Fibroblast of lung (primary cell): ENCODE measurements around the gene ZNF716. TPM values are rescaled to one million over a fixed set of nuclear protein-coding genes. Genes with fewer than 3 reads are reported as not detected.

Experiments used
- DNase-seq, 2 donors: peaks; one replicate each; pipeline versions ENCODE4 v3.0.0 to v3.0.0-alpha.2; 2010; ENCODE audit warnings: low read depth in 2 of 2
- H2AFZ ChIP-seq: 2 replicates; pipeline ENCODE4 v1.5.1; 2012; ENCODE audit warnings: low read length, control low read depth, inconsistent platforms
- H3K27ac ChIP-seq: 2 replicates; pipeline ENCODE4 v1.5.1; 2011; ENCODE audit warnings: low read length, control low read depth; ENCODE audit not compliant: insufficient read depth
- H3K27me3 ChIP-seq: 2 replicates; pipeline ENCODE4 v1.5.1; 2011; ENCODE audit warnings: mild to moderate bottlenecking, low read length; ENCODE audit not compliant: control insufficient read depth, insufficient read depth
- H3K36me3 ChIP-seq: 2 replicates; pipeline ENCODE4 v1.5.1; 2011; ENCODE audit warnings: low read length; ENCODE audit not compliant: control insufficient read depth, insufficient read depth
- H3K4me1 ChIP-seq: 2 replicates; pipeline ENCODE4 v1.5.1; 2011; ENCODE audit warnings: low read length; ENCODE audit not compliant: control insufficient read depth, insufficient read depth; ENCODE audit errors: extremely low read depth
- H3K4me2 ChIP-seq: 2 replicates; pipeline ENCODE4 v1.5.1; 2011; ENCODE audit warnings: low read length, control low read depth; ENCODE audit not compliant: insufficient read depth; ENCODE audit errors: extremely low read depth
- H3K4me3 ChIP-seq, 4 experiments: fragments of 200-600 bp in 1 of 4; sonication (generic) in 1 of 4; replicated peaks in 1 of 4; 2 replicates each; pipeline ENCODE4 v1.5.1; 2011 to 2016; ENCODE audit warnings: low read length in 4 of 4, low read depth in 3 of 4, mild to moderate bottlenecking in 3 of 4, control low read depth in 2 of 4, inconsistent platforms in 1 of 4, mixed read lengths in 1 of 4; ENCODE audit not compliant: insufficient read depth in 1 of 4; ENCODE audit errors: control extremely low read depth in 1 of 4
- H3K79me2 ChIP-seq: 2 replicates; pipeline ENCODE4 v1.5.1; 2012; ENCODE audit warnings: mild to moderate bottlenecking, low read length, inconsistent platforms; ENCODE audit not compliant: control insufficient read depth, insufficient read depth
- H3K9ac ChIP-seq: 2 replicates; pipeline ENCODE4 v1.5.1; 2011; ENCODE audit warnings: mild to moderate bottlenecking, low read length, control low read depth; ENCODE audit not compliant: insufficient read depth
- H3K9me3 ChIP-seq: 2 replicates; pipeline ENCODE4 v1.5.1; 2012; ENCODE audit warnings: low read depth, low read length; ENCODE audit not compliant: control insufficient read depth, insufficient read depth
- H4K20me1 ChIP-seq: 2 replicates; pipeline ENCODE4 v1.5.1; 2011; ENCODE audit warnings: low read length; ENCODE audit not compliant: control insufficient read depth, insufficient read depth; ENCODE audit errors: extremely low read depth
- EZH2 ChIP-seq: IDR thresholded peaks from 2 replicates; pipeline ENCODE4 v1.5.1; 2012; ENCODE audit warnings: low read length, control low read depth, mild to moderate bottlenecking; ENCODE audit errors: missing control alignments
- polyA plus RNA-seq, 2 donors: library from polyadenylated mRNA; depleted of rRNA in 1 of 2; stranded (reverse) in 1 of 2; unstranded in 1 of 2; fragments of >200 nt; gene quantifications; 2 replicates each; pipeline ENCODE4 v1.2.1, GENCODE V29; 2011 to 2012; ENCODE audit warnings: missing spikeins in 1 of 2
- total RNA-seq: library from RNA; depleted of rRNA; stranded (reverse); fragments of >200 nt; gene quantifications from 2 replicates; pipeline ENCODE4 v1.2.1, GENCODE V29; 2014
- TF ChIP-seq, protein P1 (sequence below), 2 donors: IDR thresholded peaks in 1 of 2; conservative IDR thresholded peaks in 1 of 2; 1 replicate in 1 of 2; 2 replicates in 1 of 2; pipeline ENCODE4 v1.5.1; 2011 to 2012; ENCODE audit warnings: low read length in 2 of 2, control low read depth in 1 of 2, inconsistent platforms in 1 of 2, low read depth in 1 of 2, mild to moderate bottlenecking in 1 of 2

The ZNF716 gene
- total and polyA plus RNA-seq, 2 donors (not counting 1 experiment from before 2014, with no cell fraction given): not detected

- Histone ChIP-seq H3K4me2 (no peak overlapping the region), H3K9me3 (no peaks in the 10 kb centered on the region), H4K20me1 (no peaks in the 10 kb centered on the region), H3K9ac (no peak overlapping the region), H2AFZ (no peak overlapping the region), H3K27me3 (no peaks in the 10 kb centered on the region), H3K4me1 (no peaks in the 10 kb centered on the region), H3K79me2 (no peaks in the 10 kb centered on the region), H3K4me3 (no peak overlapping the region), H3K27ac (no peak overlapping the region), H3K36me3 (no peaks in the 10 kb centered on the region)
- DNase-seq: no peak
- TF ChIP-seq, protein P1, sequence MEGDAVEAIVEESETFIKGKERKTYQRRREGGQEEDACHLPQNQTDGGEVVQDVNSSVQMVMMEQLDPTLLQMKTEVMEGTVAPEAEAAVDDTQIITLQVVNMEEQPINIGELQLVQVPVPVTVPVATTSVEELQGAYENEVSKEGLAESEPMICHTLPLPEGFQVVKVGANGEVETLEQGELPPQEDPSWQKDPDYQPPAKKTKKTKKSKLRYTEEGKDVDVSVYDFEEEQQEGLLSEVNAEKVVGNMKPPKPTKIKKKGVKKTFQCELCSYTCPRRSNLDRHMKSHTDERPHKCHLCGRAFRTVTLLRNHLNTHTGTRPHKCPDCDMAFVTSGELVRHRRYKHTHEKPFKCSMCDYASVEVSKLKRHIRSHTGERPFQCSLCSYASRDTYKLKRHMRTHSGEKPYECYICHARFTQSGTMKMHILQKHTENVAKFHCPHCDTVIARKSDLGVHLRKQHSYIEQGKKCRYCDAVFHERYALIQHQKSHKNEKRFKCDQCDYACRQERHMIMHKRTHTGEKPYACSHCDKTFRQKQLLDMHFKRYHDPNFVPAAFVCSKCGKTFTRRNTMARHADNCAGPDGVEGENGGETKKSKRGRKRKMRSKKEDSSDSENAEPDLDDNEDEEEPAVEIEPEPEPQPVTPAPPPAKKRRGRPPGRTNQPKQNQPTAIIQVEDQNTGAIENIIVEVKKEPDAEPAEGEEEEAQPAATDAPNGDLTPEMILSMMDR (conservative IDR thresholded peaks at IDR 0.05 in 1 of 2, IDR thresholded peaks at IDR 0.05 in 1 of 2; ENCODE audit: low read depth in 1 of 2, low read length in 2 of 2): no peak
- no peak for TF ChIP-seq EZH2
These were observed 22.8 kb upstream of the ZNF716 start for GRCh38 chr7:57427146-57427545.

DNA sequence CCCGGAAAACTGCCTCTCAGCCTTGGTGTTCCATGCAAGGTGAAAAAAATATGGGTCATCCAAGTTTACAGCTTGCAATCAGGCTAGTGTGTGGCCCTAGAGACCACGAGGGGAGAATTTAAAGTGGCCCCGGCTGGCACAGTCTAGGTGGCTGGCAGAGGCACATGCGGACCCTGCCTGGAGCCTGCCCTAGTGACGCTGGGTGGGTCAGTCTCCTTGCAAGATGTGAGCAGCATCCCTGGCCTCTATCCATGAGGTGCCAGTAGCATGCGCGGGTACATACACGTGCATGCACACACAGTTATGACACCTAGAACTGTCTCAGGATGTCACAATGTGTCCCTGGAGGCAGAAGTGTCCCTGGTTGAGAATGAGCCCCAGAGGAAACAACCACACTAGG is 22.4 kb upstream of the ZNF716 start:
- Histone ChIP-seq H3K9me3 (no peaks in the 10 kb centered on the region), H4K20me1 (no peaks in the 10 kb centered on the region), H3K4me1 (no peaks in the 10 kb centered on the region), H3K27me3 (no peaks in the 10 kb centered on the region), H3K36me3 (no peaks in the 10 kb centered on the region), H3K27ac (no peak overlapping the region), H3K79me2 (no peaks in the 10 kb centered on the region), H3K4me2 (no peak overlapping the region), H2AFZ (no peak overlapping the region), H3K4me3 (no peak overlapping the region), H3K9ac (no peak overlapping the region)
- TF ChIP-seq, protein P1 (conservative IDR thresholded peaks at IDR 0.05 in 1 of 2, IDR thresholded peaks at IDR 0.05 in 1 of 2; ENCODE audit: low read depth in 1 of 2, low read length in 2 of 2): no peak
- no peak for TF ChIP-seq EZH2
- DNase-seq: no peak

DNA sequence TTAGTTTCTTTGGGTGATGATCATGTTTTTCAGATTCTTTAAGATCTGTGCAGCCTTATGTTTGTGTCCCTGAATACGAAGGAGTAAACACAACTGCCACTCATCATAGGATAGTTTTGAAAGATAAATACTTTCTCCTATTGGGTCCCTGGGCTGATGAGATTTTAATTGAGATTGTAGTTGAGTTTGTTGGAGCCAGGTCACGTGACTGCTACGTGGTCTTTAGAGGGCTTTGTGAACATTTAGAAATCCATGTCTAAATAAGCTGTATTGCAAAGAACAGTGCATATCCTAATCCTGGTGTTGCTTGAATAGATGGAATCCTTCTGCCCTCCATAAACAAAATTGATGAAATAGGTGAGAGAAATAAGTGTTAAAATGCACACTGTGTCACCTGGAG is 17.4 kb upstream of the ZNF716 start:
- Histone ChIP-seq H3K79me2 (no peaks in the 10 kb centered on the region), H2AFZ (no peak overlapping the region), H3K27me3 (no peaks in the 10 kb centered on the region), H3K4me1 (no peaks in the 10 kb centered on the region), H3K9me3 (no peaks in the 10 kb centered on the region), H3K36me3 (no peaks in the 10 kb centered on the region), H3K27ac (no peak overlapping the region), H4K20me1 (no peaks in the 10 kb centered on the region), H3K4me3 (no peak overlapping the region), H3K9ac (no peak overlapping the region), H3K4me2 (no peak overlapping the region)
- TF ChIP-seq EZH2: no peak
- TF ChIP-seq, protein P1 (conservative IDR thresholded peaks at IDR 0.05 in 1 of 2, IDR thresholded peaks at IDR 0.05 in 1 of 2; ENCODE audit: low read depth in 1 of 2, low read length in 2 of 2): no peak
- DNase-seq: no peak
